Lower leg skin (tissue), 3 donors: ENCODE results near the gene ZNF646.

Source experiments
- CTCF ChIP-seq, 3 donors: fragments of 450-650 bp; IDR thresholded peaks; one replicate each; pipeline ENCODE4 v1.5.1; 2016; ENCODE audit warnings: antibody characterized with exemption in 3 of 3, mild to moderate bottlenecking in 3 of 3, moderate library complexity in 2 of 3
- POLR2A ChIP-seq, 2 donors: fragments of 450-650 bp; IDR thresholded peaks; one replicate each; pipeline ENCODE4 v1.6.1; 2016 to 2017; ENCODE audit warnings: antibody characterized with exemption in 2 of 2, mild to moderate bottlenecking in 1 of 2, moderate library complexity in 1 of 2

- no peak for TF ChIP-seq CTCF (IDR thresholded peaks at IDR 0.05)
- no peak for TF ChIP-seq POLR2A (IDR thresholded peaks at IDR 0.05)
These were observed 3.6 kb downstream of the ZNF646 start for GRCh38 chr16:31077592-31078396.
